HepG2 (cell line): ENCODE results near the gene ZNF117. TPM values are rescaled to one million over a fixed set of nuclear protein-coding genes. Genes with fewer than 3 reads are reported as not detected.
A peak's percentile ranks its signal among the peaks of the same experiment; 100 is the strongest.

Source experiments
- ATAC-seq: fragments of 200-7000 bp; cut with Tn5 transposase; 3 replicates; pipeline ENCODE4 v1.9.1; 2020; ENCODE audit warnings: mild to moderate bottlenecking, moderate library complexity
- BruUV-seq: library from RNA; stranded (reverse); fragments of 400-500 nt; replicated peaks from 2 replicates; lab custom pipeline; 2021; lab: Mats Ljungman, UMichigan
- CTCF ChIA-PET: fragments of 300-600 bp; formaldehyde crosslinking; extraction: SDS; loops from one replicate; lab custom pipeline; 2021; ENCODE audit warnings: low total read pairs, inconsistent platforms, low intra/inter-chr PET ratio; lab: Yijun Ruan, JAX
- POLR2A ChIA-PET: fragments of 350-600 bp; sonication (Branson Sonifier 250); formaldehyde crosslinking; loops from one replicate; lab custom pipeline; 2020; ENCODE audit warnings: antibody characterized with exemption, inconsistent platforms; lab: Yijun Ruan, JAX
- DNase-seq: peaks from one replicate; pipeline ENCODE4 v3.0.0-alpha.2; 2015; ENCODE audit warnings: low spot score
- FAIRE-seq: peaks from 3 replicates; lab custom pipeline; 2011; peaks lifted over from hg19 to GRCh38; lab: Jason Lieb, UNC
- H2AFZ ChIP-seq: one replicate; pipeline ENCODE4 v1.6.1; 2011; ENCODE audit warnings: low read length, inconsistent platforms
- H3K27ac ChIP-seq: fragments of 300-600 bp; 3 replicates; pipeline ENCODE4 v1.8.0; 2011; ENCODE audit warnings: mixed run types, mild to moderate bottlenecking, mixed read lengths, low read length, inconsistent platforms; ENCODE audit not compliant: insufficient read depth; ENCODE audit errors: extremely low read length
- H3K27me3 ChIP-seq, 2 experiments: fragments of 200-600 bp in 1 of 2; 2 replicates in 1 of 2; 3 replicates in 1 of 2; pipeline versions ENCODE4 v1.6.0 to v1.8.0; 2011; ENCODE audit warnings: low read length in 2 of 2, mild to moderate bottlenecking in 2 of 2, moderate library complexity in 2 of 2, inconsistent platforms in 1 of 2; ENCODE audit not compliant: insufficient read depth in 2 of 2, control insufficient read depth in 1 of 2
- H3K36me3 ChIP-seq, 2 experiments: fragments of 200-600 bp in 1 of 2; replicated peaks in 1 of 2; 2 replicates in 1 of 2; 3 replicates in 1 of 2; pipeline versions ENCODE4 v1.5.1 to v1.8.0; 2011; ENCODE audit warnings: low read length in 2 of 2, inconsistent platforms in 1 of 2; ENCODE audit not compliant: insufficient read depth in 2 of 2, control insufficient read depth in 1 of 2
- H3K4me1 ChIP-seq: 2 replicates; pipeline ENCODE4 v1.5.1; 2012; ENCODE audit warnings: low read length, inconsistent platforms; ENCODE audit not compliant: insufficient read depth
- H3K4me2 ChIP-seq: 2 replicates; pipeline ENCODE4 v1.6.0; 2011; ENCODE audit warnings: low read depth, low read length, inconsistent platforms
- H3K4me3 ChIP-seq, 3 experiments: fragments of 200-600 bp in 1 of 3; sonication (generic), shearing (Covaris generic) in 1 of 3; replicated peaks in 1 of 3; 2 replicates each; pipeline ENCODE4 v1.5.1; 2011 to 2016; ENCODE audit warnings: low read length in 3 of 3, inconsistent platforms in 2 of 3, low read depth in 2 of 3, mild to moderate bottlenecking in 2 of 3, control low read depth in 1 of 3, mixed read lengths in 1 of 3; ENCODE audit not compliant: insufficient read depth in 1 of 3
- H3K79me2 ChIP-seq: one replicate; pipeline ENCODE4 v1.6.1; 2011; ENCODE audit warnings: low read length, inconsistent platforms; ENCODE audit not compliant: insufficient read depth
- H3K9ac ChIP-seq: 2 replicates; pipeline ENCODE4 v1.6.0; 2011; ENCODE audit warnings: mild to moderate bottlenecking, low read depth, low read length, inconsistent platforms; ENCODE audit not compliant: insufficient read depth
- H3K9me3 ChIP-seq: 2 replicates; pipeline ENCODE4 v1.5.1; 2012; ENCODE audit warnings: mild to moderate bottlenecking, low read length
- H4K20me1 ChIP-seq: 2 replicates; pipeline ENCODE4 v1.6.0; 2011; ENCODE audit warnings: inconsistent platforms, mild to moderate bottlenecking, low read length, moderate library complexity; ENCODE audit not compliant: insufficient read depth
- SETDB1 ChIP-seq: sonication (generic); formaldehyde crosslinking; IDR thresholded peaks from 2 replicates; pipeline ENCODE4 v1.5.1; 2020; ENCODE audit warnings: missing genetic modification reagents, mild to moderate bottlenecking, borderline replicate concordance
- SRSF9 ChIP-seq: fragments of 200-400 bp; formaldehyde crosslinking; IDR thresholded peaks from 2 replicates; pipeline ENCODE4 v1.6.1; 2018; ENCODE audit warnings: borderline replicate concordance, mild to moderate bottlenecking, low read depth, low read length; ENCODE audit not compliant: insufficient read depth, poor library complexity, severe bottlenecking
- ZFP36 ChIP-seq: fragments of 150-350 bp; IDR thresholded peaks from 2 replicates; pipeline ENCODE4 v1.6.1; 2018; ENCODE audit warnings: borderline replicate concordance, low read length, low read depth; ENCODE audit not compliant: partially characterized antibody
- WGBS: methylation state at CpG from one replicate; pipeline ENCODE4 v1.1.6; 2017; ENCODE audit warnings: low lambda C conversion rate; 5-methylcytosine and 5-hydroxymethylcytosine counted together
- in situ Hi-C: cut with HindIII; loops from 2 replicates; pipeline ENCODE4 v1.10.0; 2017; ENCODE audit warnings: low pct_unique_long_range_greater_than_20kb; ENCODE audit not compliant: extremely low pct_ligation_motif_present
- intact Hi-C: fragments of 100-400 bp; cut with micrococcal nuclease; formaldehyde crosslinking; loops from one replicate; pipeline ENCODE4 v1.10.0; 2022; ENCODE audit not compliant: unreplicated experiment
- polyA plus RNA-seq, 8 experiments: library from polyadenylated mRNA; depleted of rRNA in 3 of 8; stranded (reverse) in 7 of 8; unstranded in 1 of 8; fragments of >200 nt; fragmentation: Illumina TruSeq in 4 of 8; extraction: Trizol in 4 of 8; gene quantifications; 2 replicates each; pipeline versions ENCODE4 v1.2.1 to v1.2.3, GENCODE V29; 2011 to 2016; ENCODE audit warnings: low read depth in 4 of 8, missing spikeins in 1 of 8, mixed read lengths in 1 of 8; ENCODE audit not compliant: insufficient read depth in 1 of 8
- total RNA-seq, 5 experiments: library from RNA; depleted of rRNA; stranded (reverse); fragments of >200 nt; fragmentation: Illumina TruSeq; extraction: Trizol; gene quantifications; 2 replicates each; pipeline ENCODE4 v1.2.3, GENCODE V29; 2016; ENCODE audit warnings: low read depth in 1 of 5
- TF ChIP-seq, protein P1 (sequence below): sonication (generic); formaldehyde crosslinking; IDR thresholded peaks from 2 replicates; pipeline ENCODE4 v1.4.0; 2020; ENCODE audit warnings: missing genetic modification reagents

ZNF117 gene
- total and polyA plus RNA-seq, 2 of the 13 experiments (the other 11 are each of a cell fraction or from before 2014, with no cell fraction given): 6.6 to 20.0 TPM

DNA sequence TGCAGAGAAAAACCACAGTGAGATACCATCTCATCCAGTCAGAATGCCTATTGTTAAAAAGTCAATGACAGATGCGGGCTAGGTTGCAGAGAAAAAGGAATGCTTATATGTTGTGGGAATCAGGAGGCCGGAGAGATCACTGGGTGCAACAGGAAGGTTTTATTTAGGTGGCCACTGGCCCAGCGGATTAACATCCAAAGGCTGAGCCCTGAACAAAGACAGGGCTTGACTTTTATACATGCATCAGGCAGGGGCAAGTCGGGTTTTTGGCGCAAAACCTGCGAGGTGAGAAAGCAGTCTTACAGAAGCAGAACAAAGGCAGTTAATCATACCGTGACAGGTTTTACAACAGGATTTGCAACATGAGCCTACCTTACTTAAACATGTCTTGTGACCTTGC, 620 bp downstream of the ZNF117 start:
- no peaks in the 10 kb centered on the region for H4K20me1 ChIP-seq
- H3K36me3 ChIP-seq: peaks cover 0 to 8% of the 10 kb centered on the region in 2 experiments; a peak in 2 of 5 replicates
- no TSS peak for BruUV-seq
- no peak overlapping the region for H2AFZ ChIP-seq
- DNase-seq (no peak), FAIRE-seq (no peak), ATAC-seq (no peak)
- CTCF ChIA-PET: no interaction called here
- peak; percentile 80; the same call in 1 of the 2 replicates for TF ChIP-seq SETDB1 (CRISPR knock-in tag)
- TF ChIP-seq, protein P1, sequence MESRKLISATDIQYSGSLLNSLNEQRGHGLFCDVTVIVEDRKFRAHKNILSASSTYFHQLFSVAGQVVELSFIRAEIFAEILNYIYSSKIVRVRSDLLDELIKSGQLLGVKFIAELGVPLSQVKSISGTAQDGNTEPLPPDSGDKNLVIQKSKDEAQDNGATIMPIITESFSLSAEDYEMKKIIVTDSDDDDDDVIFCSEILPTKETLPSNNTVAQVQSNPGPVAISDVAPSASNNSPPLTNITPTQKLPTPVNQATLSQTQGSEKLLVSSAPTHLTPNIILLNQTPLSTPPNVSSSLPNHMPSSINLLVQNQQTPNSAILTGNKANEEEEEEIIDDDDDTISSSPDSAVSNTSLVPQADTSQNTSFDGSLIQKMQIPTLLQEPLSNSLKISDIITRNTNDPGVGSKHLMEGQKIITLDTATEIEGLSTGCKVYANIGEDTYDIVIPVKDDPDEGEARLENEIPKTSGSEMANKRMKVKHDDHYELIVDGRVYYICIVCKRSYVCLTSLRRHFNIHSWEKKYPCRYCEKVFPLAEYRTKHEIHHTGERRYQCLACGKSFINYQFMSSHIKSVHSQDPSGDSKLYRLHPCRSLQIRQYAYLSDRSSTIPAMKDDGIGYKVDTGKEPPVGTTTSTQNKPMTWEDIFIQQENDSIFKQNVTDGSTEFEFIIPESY: peak; percentile 60; the same call in 1 of the 2 replicates
- TF ChIP-seq SRSF9: no peak
- TF ChIP-seq ZFP36: no peak
- no peak overlapping the region for H3K27ac ChIP-seq
- intact Hi-C loops (no loop called here), in situ Hi-C loops (no loop called here)
- H3K4me3 ChIP-seq: no peak overlapping the region
- WGBS: 94% methylated on average over 7 of the region's 7 CpGs
- no peak overlapping the region for H3K9ac ChIP-seq
- POLR2A ChIA-PET: interaction anchor here (1.6 kb wide), 1 partner anchor 16 kb away, joined by 3 read pairs; the partner anchor contains the start of gene ERV3-1
- 0 out of 2 replicates have a peak, but pooled peaks cover 8% of the 10 kb centered on the region for H3K4me1 ChIP-seq
- H3K27me3 ChIP-seq: no peaks in the 10 kb centered on the region
- no peak overlapping the region for H3K4me2 ChIP-seq
- peaks cover 51% of the 10 kb centered on the region for H3K9me3 ChIP-seq
- H3K79me2 ChIP-seq: no peaks in the 10 kb centered on the region
